Caco-2 (cell line): ENCODE data around the gene RTKN2. TPM values are rescaled to one million over a fixed set of nuclear protein-coding genes. Genes with fewer than 3 reads are reported as not detected.

Source experiments
- BruUV-seq: library from RNA; stranded (reverse); fragments of 400-500 nt; replicated peaks from 2 replicates; lab custom pipeline; 2021; lab: Mats Ljungman, UMichigan
- CTCF ChIA-PET: fragments of 300-600 bp; sonication (Branson Sonifier 250); formaldehyde crosslinking; loops from one replicate; lab custom pipeline; 2022; ENCODE audit warnings: antibody characterized with exemption; lab: Charles Lee
- POLR2A ChIA-PET: fragments of 300-600 bp; sonication (Branson Sonifier 250); formaldehyde crosslinking; loops from one replicate; lab custom pipeline; 2022; ENCODE audit warnings: antibody characterized with exemption; lab: Charles Lee
- DNase-seq, 2 experiments: peaks; one replicate each; pipeline versions ENCODE4 v3.0.0 to v3.0.0-alpha.2; 2020 to 2022
- H3K27me3 ChIP-seq: replicated peaks from 2 replicates; pipeline ENCODE4 v1.6.0; 2011; ENCODE audit warnings: low read length; ENCODE audit not compliant: control insufficient read depth, insufficient read depth
- H3K36me3 ChIP-seq: 2 replicates; pipeline ENCODE4 v1.5.1; 2011; ENCODE audit warnings: low read length; ENCODE audit not compliant: control insufficient read depth, insufficient read depth
- H3K4me1 ChIP-seq: fragments of 250-450 bp; sonication (Bioruptor Pico); 2 replicates; pipeline ENCODE4 v1.5.1; 2020; ENCODE audit warnings: mild to moderate bottlenecking
- H3K4me3 ChIP-seq: 2 replicates; pipeline ENCODE4 v1.5.1; 2011; ENCODE audit warnings: low read depth, mild to moderate bottlenecking, control low read depth, low read length
- H3K9me3 ChIP-seq: fragments of 250-450 bp; sonication (Bioruptor Pico); 2 replicates; pipeline ENCODE4 v1.5.1; 2020; ENCODE audit warnings: mild to moderate bottlenecking, moderate library complexity
- H3K27ac Mint-ChIP-seq: one replicate; pipeline ENCODE4 v1.8.0; 2022; ENCODE audit warnings: mixed read lengths; ENCODE audit not compliant: unreplicated experiment
- H3K27me3 Mint-ChIP-seq: one replicate; pipeline ENCODE4 v1.8.0; 2022; ENCODE audit warnings: mixed read lengths; ENCODE audit not compliant: insufficient read depth, unreplicated experiment
- H3K36me3 Mint-ChIP-seq: one replicate; pipeline ENCODE4 v1.8.0; 2022; ENCODE audit warnings: mild to moderate bottlenecking, mixed read lengths; ENCODE audit not compliant: insufficient read depth, unreplicated experiment
- H3K4me1 Mint-ChIP-seq: one replicate; pipeline ENCODE4 v1.8.0; 2022; ENCODE audit warnings: low read depth, mixed read lengths; ENCODE audit not compliant: unreplicated experiment
- H3K4me3 Mint-ChIP-seq: one replicate; pipeline ENCODE4 v1.8.0; 2022; ENCODE audit warnings: mild to moderate bottlenecking, moderate library complexity, mixed read lengths; ENCODE audit not compliant: unreplicated experiment
- H3K9me3 Mint-ChIP-seq: one replicate; pipeline ENCODE4 v1.8.0; 2022; ENCODE audit warnings: mixed read lengths; ENCODE audit not compliant: unreplicated experiment
- intact Hi-C: fragments of 100-400 bp; cut with micrococcal nuclease; formaldehyde crosslinking; loops from one replicate; pipeline ENCODE4 v1.10.0; 2022; ENCODE audit not compliant: unreplicated experiment
- total RNA-seq: library from RNA; stranded (reverse); gene quantifications from 2 replicates; pipeline ENCODE4 v1.2.3, GENCODE V29; 2022
- TF ChIP-seq, protein P1 (sequence below), 2 experiments: fragments of 200-600 bp in 1 of 2; IDR thresholded peaks; 1 replicate in 1 of 2; 2 replicates in 1 of 2; pipeline versions ENCODE4 v1.5.1 to v1.8.0; 2011 to 2022; ENCODE audit warnings: antibody characterized with exemption in 1 of 2, control low read depth in 1 of 2, inconsistent platforms in 1 of 2, low read depth in 1 of 2, low read length in 1 of 2, mild to moderate bottlenecking in 1 of 2, moderate library complexity in 1 of 2; ENCODE audit not compliant: insufficient read depth in 1 of 2, severe bottlenecking in 1 of 2, unreplicated experiment in 1 of 2

RTKN2 gene
- total RNA-seq, 1 experiment from 2014 or later: 37.1 TPM

DNA sequence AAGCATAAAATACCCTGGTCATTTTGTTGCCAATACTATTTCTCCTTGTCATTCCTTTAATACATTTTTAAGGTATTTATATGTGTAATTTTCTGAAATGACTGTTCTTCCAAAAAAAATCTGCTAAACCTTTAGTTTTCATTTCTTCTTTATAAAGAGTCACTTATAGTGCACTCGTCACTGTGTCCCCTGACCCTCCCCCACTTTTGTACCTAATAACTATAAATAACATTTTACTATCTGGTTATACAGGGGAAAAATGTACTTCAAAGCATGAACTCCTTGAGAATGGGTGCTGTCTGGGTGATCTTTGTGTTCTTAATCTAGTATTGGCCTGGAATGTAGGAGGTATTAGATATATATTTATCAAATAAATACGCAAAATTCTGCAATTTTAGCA lies 31.1 kb downstream of the RTKN2 start:
- Mint-ChIP-seq H3K36me3 (peaks cover 17% of the 10 kb centered on the region), H3K27ac (no peak overlapping the region), H3K9me3 (no peaks in the 10 kb centered on the region), H3K27me3 (no peaks in the 10 kb centered on the region), H3K4me3 (no peak overlapping the region), H3K4me1 (peaks cover 24% of the 10 kb centered on the region)
- Histone ChIP-seq H3K36me3 (no peaks in the 10 kb centered on the region), H3K9me3 (no peaks in the 10 kb centered on the region), H3K4me3 (no peak overlapping the region), H3K4me1 (peaks cover 18% of the 10 kb centered on the region), H3K27me3 (no peaks in the 10 kb centered on the region)
- intact Hi-C loops: no loop called here
- POLR2A ChIA-PET: no interaction called here
- no peak for DNase-seq
- BruUV-seq: no TSS peak
- TF ChIP-seq, protein P1, sequence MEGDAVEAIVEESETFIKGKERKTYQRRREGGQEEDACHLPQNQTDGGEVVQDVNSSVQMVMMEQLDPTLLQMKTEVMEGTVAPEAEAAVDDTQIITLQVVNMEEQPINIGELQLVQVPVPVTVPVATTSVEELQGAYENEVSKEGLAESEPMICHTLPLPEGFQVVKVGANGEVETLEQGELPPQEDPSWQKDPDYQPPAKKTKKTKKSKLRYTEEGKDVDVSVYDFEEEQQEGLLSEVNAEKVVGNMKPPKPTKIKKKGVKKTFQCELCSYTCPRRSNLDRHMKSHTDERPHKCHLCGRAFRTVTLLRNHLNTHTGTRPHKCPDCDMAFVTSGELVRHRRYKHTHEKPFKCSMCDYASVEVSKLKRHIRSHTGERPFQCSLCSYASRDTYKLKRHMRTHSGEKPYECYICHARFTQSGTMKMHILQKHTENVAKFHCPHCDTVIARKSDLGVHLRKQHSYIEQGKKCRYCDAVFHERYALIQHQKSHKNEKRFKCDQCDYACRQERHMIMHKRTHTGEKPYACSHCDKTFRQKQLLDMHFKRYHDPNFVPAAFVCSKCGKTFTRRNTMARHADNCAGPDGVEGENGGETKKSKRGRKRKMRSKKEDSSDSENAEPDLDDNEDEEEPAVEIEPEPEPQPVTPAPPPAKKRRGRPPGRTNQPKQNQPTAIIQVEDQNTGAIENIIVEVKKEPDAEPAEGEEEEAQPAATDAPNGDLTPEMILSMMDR (IDR thresholded peaks at IDR 0.05; ENCODE audit: insufficient read depth in 1 of 2, low read depth in 1 of 2, low read length in 1 of 2, severe bottlenecking in 1 of 2, unreplicated experiment in 1 of 2): no peak
- CTCF ChIA-PET: no interaction called here

DNA sequence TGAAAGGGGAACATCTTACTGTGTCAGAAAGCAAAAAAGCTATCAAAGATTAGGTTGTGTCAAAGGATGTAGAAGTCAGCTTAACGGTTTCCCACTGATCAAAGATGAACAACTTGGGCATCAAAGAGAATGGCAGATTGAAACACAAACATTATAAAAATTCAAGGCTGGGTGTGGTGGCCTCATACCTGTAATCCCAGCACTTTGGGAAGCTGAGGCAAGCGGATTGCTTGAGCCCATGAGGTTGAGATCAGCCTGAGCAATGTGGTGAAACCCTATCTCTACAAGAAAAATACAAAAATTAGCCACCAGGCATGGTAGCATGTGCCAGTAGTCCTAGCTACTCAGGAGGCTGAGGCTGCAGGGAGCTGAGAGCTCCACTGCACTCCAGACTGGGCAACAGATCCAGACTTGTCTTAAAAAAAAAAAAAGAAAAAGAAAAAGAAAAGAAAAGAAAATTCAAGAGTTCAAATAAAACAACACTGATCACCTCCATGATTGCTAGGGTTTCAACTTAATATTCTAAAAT lies 34.5 kb downstream of the RTKN2 start:
- intact Hi-C loops: no loop called here
- Mint-ChIP-seq H3K4me3 (no peak overlapping the region), H3K36me3 (peaks cover 16% of the 10 kb centered on the region), H3K9me3 (no peaks in the 10 kb centered on the region), H3K27me3 (no peaks in the 10 kb centered on the region), H3K4me1 (peaks cover 28% of the 10 kb centered on the region), H3K27ac (peak overlapping the region; percentile 71)
- no peak overlapping the region for H3K4me3 ChIP-seq
- H3K4me1 ChIP-seq: peaks cover 34% of the 10 kb centered on the region
- no TSS peak for BruUV-seq
- ChIA-PET CTCF (interaction anchor here (0.7 to 1.2 kb wide), 3 partner anchors 11 to 195 kb away, joined by 3 to 4 read pairs (median 3); no protein-coding TSS in a partner anchor), POLR2A (no interaction called here)
- TF ChIP-seq, protein P1 (IDR thresholded peaks at IDR 0.05; ENCODE audit: insufficient read depth in 1 of 2, low read depth in 1 of 2, low read length in 1 of 2, severe bottlenecking in 1 of 2, unreplicated experiment in 1 of 2): no peak
- no peaks in the 10 kb centered on the region for H3K36me3 ChIP-seq
- no peak for DNase-seq
- no peaks in the 10 kb centered on the region for H3K27me3 ChIP-seq
- H3K9me3 ChIP-seq: no peaks in the 10 kb centered on the region

DNA sequence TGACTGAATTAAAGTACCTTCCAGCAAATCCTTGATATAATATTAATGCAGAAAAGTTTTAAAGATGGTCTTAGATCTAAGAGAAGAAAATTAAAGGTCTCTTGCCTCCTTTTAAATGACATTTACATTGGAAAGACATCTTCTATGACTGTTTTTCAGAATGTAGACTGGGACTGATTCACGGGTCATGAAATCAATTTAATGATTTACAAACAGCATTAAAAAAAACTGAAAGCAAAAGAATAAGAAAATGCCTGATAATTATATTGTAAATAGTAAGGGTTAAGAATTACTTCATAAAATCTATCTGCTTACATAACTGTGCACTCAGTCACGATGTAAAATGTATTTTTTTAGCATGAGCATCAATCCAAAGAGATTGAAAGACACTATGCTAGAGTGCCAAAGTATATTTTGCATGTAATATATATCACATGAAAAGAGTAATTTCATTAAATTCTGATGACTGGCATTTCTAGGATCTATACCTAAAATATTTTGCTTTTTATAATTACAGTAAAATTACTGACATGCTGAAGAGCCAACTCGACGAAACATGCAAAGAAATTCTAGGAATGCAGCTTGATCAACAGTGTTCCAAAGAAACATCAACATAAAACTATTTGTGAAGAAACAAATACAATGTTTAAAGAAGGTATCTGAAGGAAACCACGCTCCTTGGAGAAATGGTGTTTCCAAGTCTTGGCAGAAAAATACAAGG lies 35.1 kb downstream of the RTKN2 start:
- peaks cover 34% of the 10 kb centered on the region for H3K4me1 ChIP-seq
- ChIA-PET POLR2A (no interaction called here), CTCF (interaction anchor here (0.7 to 1.2 kb wide), 2 partner anchors 17 to 194 kb away, joined by 3 read pairs; no protein-coding TSS in a partner anchor)
- H3K36me3 Mint-ChIP-seq: peaks cover 11% of the 10 kb centered on the region
- no peaks in the 10 kb centered on the region for H3K9me3 Mint-ChIP-seq
- no peak overlapping the region for H3K4me3 ChIP-seq
- peak overlapping the region; percentile 71 for H3K27ac Mint-ChIP-seq
- no peaks in the 10 kb centered on the region for H3K36me3 ChIP-seq
- DNase-seq: no peak
- no peak overlapping the region for H3K4me3 Mint-ChIP-seq
- TF ChIP-seq, protein P1 (IDR thresholded peaks at IDR 0.05; ENCODE audit: insufficient read depth in 1 of 2, low read depth in 1 of 2, low read length in 1 of 2, severe bottlenecking in 1 of 2, unreplicated experiment in 1 of 2): no peak
- BruUV-seq: no TSS peak
- no peaks in the 10 kb centered on the region for H3K27me3 ChIP-seq
- no peaks in the 10 kb centered on the region for H3K27me3 Mint-ChIP-seq
- H3K9me3 ChIP-seq: no peaks in the 10 kb centered on the region
- intact Hi-C loops: no loop called here
- peaks cover 28% of the 10 kb centered on the region for H3K4me1 Mint-ChIP-seq
